Calu3 (cell line): Measurements from ENCODE around the gene TRIM42. TPM values are rescaled to one million over a fixed set of nuclear protein-coding genes. Genes with fewer than 3 reads are reported as not detected.
A peak's percentile ranks its signal among the peaks of the same experiment; 100 is the strongest.

Experiments
- BruUV-seq: library from RNA; stranded (reverse); fragments of 400-500 nt; replicated peaks from 2 replicates; lab custom pipeline; 2021; lab: Mats Ljungman, UMichigan
- CTCF ChIA-PET: fragments of 300-600 bp; sonication (Branson Sonifier 250); formaldehyde crosslinking; loops from one replicate; lab custom pipeline; 2022; ENCODE audit warnings: antibody characterized with exemption; lab: Charles Lee
- DNase-seq: peaks from one replicate; pipeline ENCODE4 v3.0.0; 2022
- H3K27ac Mint-ChIP-seq: one replicate; pipeline ENCODE4 v1.8.0; 2022; ENCODE audit warnings: mixed read lengths; ENCODE audit not compliant: unreplicated experiment
- H3K27me3 Mint-ChIP-seq: one replicate; pipeline ENCODE4 v1.8.0; 2022; ENCODE audit warnings: mixed read lengths; ENCODE audit not compliant: unreplicated experiment
- H3K36me3 Mint-ChIP-seq: one replicate; pipeline ENCODE4 v1.8.0; 2022; ENCODE audit warnings: mild to moderate bottlenecking, moderate library complexity, mixed read lengths; ENCODE audit not compliant: insufficient read depth, unreplicated experiment
- H3K4me1 Mint-ChIP-seq: one replicate; pipeline ENCODE4 v1.8.0; 2022; ENCODE audit warnings: mild to moderate bottlenecking, low read depth, mixed read lengths; ENCODE audit not compliant: unreplicated experiment
- H3K4me3 Mint-ChIP-seq: one replicate; pipeline ENCODE4 v1.8.0; 2022; ENCODE audit warnings: mild to moderate bottlenecking, low read depth, moderate library complexity, mixed read lengths; ENCODE audit not compliant: unreplicated experiment
- H3K9me3 Mint-ChIP-seq: one replicate; pipeline ENCODE4 v1.8.0; 2022; ENCODE audit warnings: low read depth, mixed read lengths; ENCODE audit not compliant: unreplicated experiment
- intact Hi-C: fragments of 100-400 bp; cut with micrococcal nuclease; formaldehyde crosslinking; loops from one replicate; pipeline ENCODE4 v1.10.0; 2022; ENCODE audit not compliant: unreplicated experiment
- total RNA-seq: library from RNA; stranded (reverse); gene quantifications from 2 replicates; pipeline ENCODE4 v1.2.3, GENCODE V29; 2022
- TF ChIP-seq, protein P1 (sequence below): fragments of 200-600 bp; IDR thresholded peaks from one replicate; pipeline ENCODE4 v1.8.0; 2022; ENCODE audit warnings: antibody characterized with exemption; ENCODE audit not compliant: unreplicated experiment

TRIM42 gene
- total RNA-seq, 1 experiment from 2014 or later: not detected

DNA sequence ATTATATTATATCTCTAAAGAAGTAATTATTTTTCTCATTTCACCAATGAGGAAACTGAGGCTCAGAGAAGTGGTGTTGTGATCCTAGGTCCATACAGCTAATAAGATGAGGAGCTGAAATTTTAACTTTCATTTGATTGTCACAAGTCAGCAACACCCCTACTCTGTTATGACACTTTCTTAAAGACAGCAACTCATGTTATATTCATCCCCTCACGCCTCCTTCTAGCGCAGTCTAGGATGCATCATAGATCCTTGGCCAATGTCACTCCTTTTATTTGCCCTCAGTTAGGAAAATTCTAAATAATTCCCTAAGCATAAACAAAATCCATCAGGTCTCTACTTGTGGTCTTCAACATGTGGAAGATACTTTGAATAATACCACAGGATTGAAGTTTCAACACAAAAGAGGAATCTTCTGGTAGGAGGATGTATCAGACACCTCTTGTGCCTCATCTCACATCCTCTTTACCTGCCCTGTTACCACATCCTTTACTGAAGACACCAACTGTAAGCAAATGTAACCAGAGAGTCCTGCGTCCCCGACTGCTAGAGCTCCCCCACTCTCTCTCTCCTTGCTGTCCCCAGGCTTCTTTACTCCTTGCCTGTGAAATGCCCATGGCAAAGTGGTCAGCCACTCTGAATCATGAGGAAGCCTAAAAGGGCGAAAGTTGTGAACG, 53.7 kb downstream of the TRIM42 start:
- Mint-ChIP-seq H3K27ac (no peak overlapping the region), H3K4me1 (peaks cover 11% of the 10 kb centered on the region), H3K9me3 (peaks cover 3% of the 10 kb centered on the region), H3K4me3 (no peak overlapping the region), H3K36me3 (no peaks in the 10 kb centered on the region), H3K27me3 (peaks cover 71% of the 10 kb centered on the region)
- no TSS peak for BruUV-seq
- TF ChIP-seq, protein P1, sequence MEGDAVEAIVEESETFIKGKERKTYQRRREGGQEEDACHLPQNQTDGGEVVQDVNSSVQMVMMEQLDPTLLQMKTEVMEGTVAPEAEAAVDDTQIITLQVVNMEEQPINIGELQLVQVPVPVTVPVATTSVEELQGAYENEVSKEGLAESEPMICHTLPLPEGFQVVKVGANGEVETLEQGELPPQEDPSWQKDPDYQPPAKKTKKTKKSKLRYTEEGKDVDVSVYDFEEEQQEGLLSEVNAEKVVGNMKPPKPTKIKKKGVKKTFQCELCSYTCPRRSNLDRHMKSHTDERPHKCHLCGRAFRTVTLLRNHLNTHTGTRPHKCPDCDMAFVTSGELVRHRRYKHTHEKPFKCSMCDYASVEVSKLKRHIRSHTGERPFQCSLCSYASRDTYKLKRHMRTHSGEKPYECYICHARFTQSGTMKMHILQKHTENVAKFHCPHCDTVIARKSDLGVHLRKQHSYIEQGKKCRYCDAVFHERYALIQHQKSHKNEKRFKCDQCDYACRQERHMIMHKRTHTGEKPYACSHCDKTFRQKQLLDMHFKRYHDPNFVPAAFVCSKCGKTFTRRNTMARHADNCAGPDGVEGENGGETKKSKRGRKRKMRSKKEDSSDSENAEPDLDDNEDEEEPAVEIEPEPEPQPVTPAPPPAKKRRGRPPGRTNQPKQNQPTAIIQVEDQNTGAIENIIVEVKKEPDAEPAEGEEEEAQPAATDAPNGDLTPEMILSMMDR: no peak
- CTCF ChIA-PET: no interaction called here
- no peak for DNase-seq
- intact Hi-C loops: loop anchor here (10.0 kb wide), 2 partner anchors 307 to 347 kb away; no protein-coding TSS in a partner anchor

DNA sequence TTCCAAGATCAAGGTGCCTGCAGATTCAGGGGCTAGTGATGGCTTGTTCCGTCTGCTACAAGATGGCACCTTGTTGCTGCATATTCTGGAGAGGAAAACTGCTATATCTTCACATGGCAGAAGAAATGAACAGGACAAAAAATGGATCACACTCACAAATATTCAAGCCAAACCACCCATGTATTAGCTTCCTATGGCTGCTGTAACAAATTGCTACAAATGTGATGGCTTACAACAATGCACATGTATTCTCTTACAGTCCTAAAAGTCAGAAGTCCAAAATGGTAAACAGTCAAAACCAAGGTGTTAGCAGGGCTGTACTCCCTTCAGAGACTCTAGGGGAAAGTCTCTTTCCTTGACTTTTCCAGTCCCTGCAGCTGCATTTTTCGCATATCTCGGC, 55.8 kb downstream of the TRIM42 start:
- Mint-ChIP-seq H3K27me3 (peaks cover 92% of the 10 kb centered on the region), H3K27ac (no peak overlapping the region), H3K9me3 (peaks cover 3% of the 10 kb centered on the region), H3K4me3 (no peak overlapping the region), H3K36me3 (no peaks in the 10 kb centered on the region), H3K4me1 (no peaks in the 10 kb centered on the region)
- CTCF ChIA-PET: interaction anchor here (0.5 kb wide), 1 partner anchor 237 kb away, joined by 8 read pairs; no protein-coding TSS in a partner anchor
- no peak for DNase-seq
- no TSS peak for BruUV-seq
- TF ChIP-seq, protein P1: no peak
- intact Hi-C loops: loop anchor here (10.0 kb wide), 2 partner anchors 309 to 349 kb away; no protein-coding TSS in a partner anchor

DNA sequence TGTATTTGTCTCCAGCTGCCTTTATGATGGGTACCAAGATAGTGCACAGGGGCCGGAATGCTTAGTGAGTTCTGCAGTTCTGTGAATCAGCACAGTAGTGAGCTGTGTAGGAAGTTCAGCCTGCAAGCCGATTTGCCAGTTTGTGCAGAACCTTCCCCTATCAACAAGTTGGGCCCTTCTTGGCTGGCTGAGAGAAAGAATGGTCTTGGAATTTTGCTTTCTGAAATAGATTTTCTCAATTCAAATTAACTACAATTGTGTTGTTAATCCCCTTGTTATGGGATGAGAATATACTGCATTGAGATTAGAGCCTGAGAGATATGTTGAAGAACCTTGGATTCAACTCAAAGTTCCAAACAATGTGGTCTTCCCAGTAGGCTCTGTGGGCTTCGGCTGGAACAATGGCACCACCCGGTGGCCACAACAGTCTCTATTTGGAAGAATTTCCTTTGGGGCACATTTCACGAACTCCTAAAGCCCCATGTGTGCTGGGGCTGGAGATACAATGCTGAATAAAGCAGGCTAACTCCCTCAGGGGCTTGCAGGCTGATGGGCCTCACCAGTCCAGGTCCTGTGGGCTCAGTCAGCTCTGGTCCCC, 59.1 kb downstream of the TRIM42 start:
- no TSS peak for BruUV-seq
- intact Hi-C loops: loop anchor here (1.0 to 10.0 kb wide), 9 partner anchors 125 to 800 kb away; partner anchors contain the start of gene CLSTN2
- Mint-ChIP-seq H3K27me3 (peaks cover 98% of the 10 kb centered on the region), H3K9me3 (peaks cover 3% of the 10 kb centered on the region), H3K27ac (no peak overlapping the region), H3K36me3 (no peaks in the 10 kb centered on the region), H3K4me1 (no peaks in the 10 kb centered on the region), H3K4me3 (no peak overlapping the region)
- DNase-seq: peak; percentile 73
- TF ChIP-seq, protein P1: peak; percentile 74
- CTCF ChIA-PET: interaction anchor here (0.6 to 1.3 kb wide), 4 partner anchors 17 to 1299 kb away, joined by 3 to 4 read pairs (median 4); no protein-coding TSS in a partner anchor

DNA sequence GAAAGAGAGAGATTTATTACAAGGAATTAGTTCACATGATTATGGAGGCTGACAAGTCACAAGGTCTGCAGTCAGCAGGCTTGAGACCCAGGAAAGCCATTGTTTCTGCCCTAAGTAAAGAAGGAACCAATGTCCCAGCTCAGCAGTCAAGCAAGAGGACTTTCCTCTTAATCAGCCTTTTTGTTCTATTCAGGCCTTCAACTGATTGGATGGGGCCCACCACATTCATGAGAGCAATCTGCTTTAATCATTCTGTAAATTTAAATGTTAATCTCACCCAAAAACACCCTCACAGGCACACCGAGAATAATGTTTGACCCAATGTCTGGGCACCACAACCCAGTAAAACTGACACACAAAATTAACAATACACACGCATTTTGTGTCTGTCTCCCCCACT, 64.3 kb downstream of the TRIM42 start:
- peaks cover 88% of the 10 kb centered on the region for H3K27me3 Mint-ChIP-seq
- no peak overlapping the region for H3K27ac Mint-ChIP-seq
- intact Hi-C loops: no loop called here
- DNase-seq: no peak
- CTCF ChIA-PET: no interaction called here
- peaks cover 2% of the 10 kb centered on the region for H3K9me3 Mint-ChIP-seq
- TF ChIP-seq, protein P1: no peak
- no TSS peak for BruUV-seq
- H3K4me3 Mint-ChIP-seq: no peak overlapping the region
- H3K36me3 Mint-ChIP-seq: no peaks in the 10 kb centered on the region
- H3K4me1 Mint-ChIP-seq: no peaks in the 10 kb centered on the region
